WTC11 (cell line): ENCODE data around the gene BCAS3. TPM values are rescaled to one million over a fixed set of nuclear protein-coding genes. Genes with fewer than 3 reads are reported as not detected.

ENCODE experiments used
- ATAC-seq: fragments of 200-7000 bp; cut with Tn5 transposase; 2 replicates; pipeline ENCODE4 v1.10.0; 2021; ENCODE audit warnings: mild to moderate bottlenecking, moderate library complexity
- CTCF ChIA-PET: fragments of 300-600 bp; sonication (Branson Sonifier 250); formaldehyde crosslinking; loops from one replicate; lab custom pipeline; 2021; ENCODE audit warnings: antibody characterized with exemption; lab: Charles Lee
- POLR2A ChIA-PET: fragments of 350-600 bp; sonication (Branson Sonifier 250); formaldehyde crosslinking; loops from one replicate; lab custom pipeline; 2021; ENCODE audit warnings: antibody characterized with exemption; lab: Charles Lee
- DNase-seq: peaks from one replicate; pipeline ENCODE4 v3.0.0; 2021; ENCODE audit warnings: low spot score
- H3K27ac Mint-ChIP-seq: 2 replicates; pipeline ENCODE4 v1.8.0; 2021; ENCODE audit warnings: mixed read lengths
- H3K27me3 Mint-ChIP-seq: 2 replicates; pipeline ENCODE4 v1.8.0; 2021; ENCODE audit warnings: low read depth, mild to moderate bottlenecking, moderate library complexity, mixed read lengths
- H3K36me3 Mint-ChIP-seq: 2 replicates; pipeline ENCODE4 v1.8.0; 2021; ENCODE audit warnings: mixed read lengths
- H3K4me1 Mint-ChIP-seq: 2 replicates; pipeline ENCODE4 v1.8.0; 2022; ENCODE audit warnings: mixed read lengths
- H3K4me3 Mint-ChIP-seq: 2 replicates; pipeline ENCODE4 v1.8.0; 2021; ENCODE audit warnings: mild to moderate bottlenecking, moderate library complexity, mixed read lengths
- H3K9me3 Mint-ChIP-seq: 2 replicates; pipeline ENCODE4 v1.8.0; 2021; ENCODE audit warnings: mixed read lengths
- AR ChIP-seq: fragments of 250-450 bp; sonication (Bioruptor Pico); IDR thresholded peaks from 2 replicates; pipeline ENCODE4 v1.9.0; 2021; ENCODE audit warnings: mild to moderate bottlenecking
- FOXP4 ChIP-seq: sonication (generic); formaldehyde crosslinking; IDR thresholded peaks from 2 replicates; pipeline ENCODE4 v1.8.0; 2022; ENCODE audit warnings: mild to moderate bottlenecking, missing genetic modification reagents
- IRF1 ChIP-seq: sonication (generic); formaldehyde crosslinking; IDR thresholded peaks from 2 replicates; pipeline ENCODE4 v1.8.0; 2023; ENCODE audit warnings: missing genetic modification reagents
- JAZF1 ChIP-seq: fragments of 250-450 bp; sonication (Bioruptor Pico); IDR thresholded peaks from 2 replicates; pipeline ENCODE4 v1.9.0; 2021; ENCODE audit warnings: moderate library complexity, mild to moderate bottlenecking, inconsistent platforms
- MYBL2 ChIP-seq: sonication (generic); formaldehyde crosslinking; IDR thresholded peaks from 2 replicates; pipeline ENCODE4 v1.8.1; 2023; ENCODE audit warnings: mild to moderate bottlenecking, moderate library complexity, missing genetic modification reagents
- TEAD4 ChIP-seq: sonication (generic); formaldehyde crosslinking; IDR thresholded peaks from 2 replicates; pipeline ENCODE4 v1.8.0; 2022; ENCODE audit warnings: mild to moderate bottlenecking, missing genetic modification reagents
- ZNF396 ChIP-seq: fragments of 250-450 bp; sonication (Bioruptor Pico); IDR thresholded peaks from 2 replicates; pipeline ENCODE4 v1.8.0; 2021; ENCODE audit warnings: mild to moderate bottlenecking, moderate library complexity, borderline replicate concordance
- ZNF416 ChIP-seq: fragments of 250-450 bp; sonication (Bioruptor Pico); IDR thresholded peaks from 2 replicates; pipeline ENCODE4 v1.9.0; 2021; ENCODE audit warnings: mild to moderate bottlenecking, inconsistent platforms
- ZNF423 ChIP-seq: fragments of 250-450 bp; sonication (Bioruptor Pico); IDR thresholded peaks from 2 replicates; pipeline ENCODE4 v2.1.2; 2022; ENCODE audit warnings: mild to moderate bottlenecking, moderate library complexity
- ZNF425 ChIP-seq: fragments of 250-450 bp; sonication (Bioruptor Pico); conservative IDR thresholded peaks from 2 replicates; pipeline ENCODE4 v1.9.0; 2021; ENCODE audit warnings: mild to moderate bottlenecking
- total RNA-seq: library from RNA; stranded (reverse); gene quantifications from 3 replicates; pipeline ENCODE4 v1.2.3, GENCODE V29; 2021
- TF ChIP-seq, protein P1 (sequence below): sonication (generic); formaldehyde crosslinking; IDR thresholded peaks from 2 replicates; pipeline ENCODE4 v1.8.1; 2023; ENCODE audit warnings: mild to moderate bottlenecking, missing genetic modification reagents
- TF ChIP-seq, protein P2 (sequence below): sonication (generic); formaldehyde crosslinking; IDR thresholded peaks from 2 replicates; pipeline ENCODE4 v1.8.1; 2022; ENCODE audit warnings: mild to moderate bottlenecking, moderate library complexity, missing genetic modification reagents
- TF ChIP-seq, protein P3 (sequence below): fragments of 250-450 bp; sonication (Bioruptor Pico); IDR thresholded peaks from 2 replicates; pipeline ENCODE4 v2.1.2; 2022; ENCODE audit warnings: mild to moderate bottlenecking, moderate library complexity
- TF ChIP-seq, protein P4 (sequence below): sonication (generic); formaldehyde crosslinking; IDR thresholded peaks from 2 replicates; pipeline ENCODE4 v1.8.1; 2023; ENCODE audit warnings: mild to moderate bottlenecking, moderate library complexity, missing genetic modification reagents
- TF ChIP-seq, protein P5 (sequence below): sonication (generic); formaldehyde crosslinking; IDR thresholded peaks from 2 replicates; pipeline ENCODE4 v1.8.0; 2023; ENCODE audit warnings: missing genetic modification reagents, mild to moderate bottlenecking, borderline replicate concordance

BCAS3 gene
- total RNA-seq, 1 experiment from 2014 or later = 15.5 TPM

GRCh38 chr17:61249649-61250299, 572.1 kb downstream of the BCAS3 start (continued):
- TF ChIP-seq, protein P1, sequence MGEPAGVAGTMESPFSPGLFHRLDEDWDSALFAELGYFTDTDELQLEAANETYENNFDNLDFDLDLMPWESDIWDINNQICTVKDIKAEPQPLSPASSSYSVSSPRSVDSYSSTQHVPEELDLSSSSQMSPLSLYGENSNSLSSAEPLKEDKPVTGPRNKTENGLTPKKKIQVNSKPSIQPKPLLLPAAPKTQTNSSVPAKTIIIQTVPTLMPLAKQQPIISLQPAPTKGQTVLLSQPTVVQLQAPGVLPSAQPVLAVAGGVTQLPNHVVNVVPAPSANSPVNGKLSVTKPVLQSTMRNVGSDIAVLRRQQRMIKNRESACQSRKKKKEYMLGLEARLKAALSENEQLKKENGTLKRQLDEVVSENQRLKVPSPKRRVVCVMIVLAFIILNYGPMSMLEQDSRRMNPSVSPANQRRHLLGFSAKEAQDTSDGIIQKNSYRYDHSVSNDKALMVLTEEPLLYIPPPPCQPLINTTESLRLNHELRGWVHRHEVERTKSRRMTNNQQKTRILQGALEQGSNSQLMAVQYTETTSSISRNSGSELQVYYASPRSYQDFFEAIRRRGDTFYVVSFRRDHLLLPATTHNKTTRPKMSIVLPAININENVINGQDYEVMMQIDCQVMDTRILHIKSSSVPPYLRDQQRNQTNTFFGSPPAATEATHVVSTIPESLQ (CRISPR knock-in tag) = no peak
- TF ChIP-seq, protein P2, sequence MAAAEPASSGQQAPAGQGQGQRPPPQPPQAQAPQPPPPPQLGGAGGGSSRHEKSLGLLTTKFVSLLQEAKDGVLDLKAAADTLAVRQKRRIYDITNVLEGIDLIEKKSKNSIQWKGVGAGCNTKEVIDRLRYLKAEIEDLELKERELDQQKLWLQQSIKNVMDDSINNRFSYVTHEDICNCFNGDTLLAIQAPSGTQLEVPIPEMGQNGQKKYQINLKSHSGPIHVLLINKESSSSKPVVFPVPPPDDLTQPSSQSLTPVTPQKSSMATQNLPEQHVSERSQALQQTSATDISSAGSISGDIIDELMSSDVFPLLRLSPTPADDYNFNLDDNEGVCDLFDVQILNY = no peak
- TF ChIP-seq ZNF423 = no peak
- no peak for TF ChIP-seq ZNF396 (CRISPR knock-in tag)
- no peak for TF ChIP-seq TEAD4 (CRISPR knock-in tag)
- no peak for TF ChIP-seq JAZF1 (CRISPR knock-in tag)
- TF ChIP-seq FOXP4 = no peak
- no peak for TF ChIP-seq MYBL2 (CRISPR knock-in tag)
- TF ChIP-seq, protein P3, sequence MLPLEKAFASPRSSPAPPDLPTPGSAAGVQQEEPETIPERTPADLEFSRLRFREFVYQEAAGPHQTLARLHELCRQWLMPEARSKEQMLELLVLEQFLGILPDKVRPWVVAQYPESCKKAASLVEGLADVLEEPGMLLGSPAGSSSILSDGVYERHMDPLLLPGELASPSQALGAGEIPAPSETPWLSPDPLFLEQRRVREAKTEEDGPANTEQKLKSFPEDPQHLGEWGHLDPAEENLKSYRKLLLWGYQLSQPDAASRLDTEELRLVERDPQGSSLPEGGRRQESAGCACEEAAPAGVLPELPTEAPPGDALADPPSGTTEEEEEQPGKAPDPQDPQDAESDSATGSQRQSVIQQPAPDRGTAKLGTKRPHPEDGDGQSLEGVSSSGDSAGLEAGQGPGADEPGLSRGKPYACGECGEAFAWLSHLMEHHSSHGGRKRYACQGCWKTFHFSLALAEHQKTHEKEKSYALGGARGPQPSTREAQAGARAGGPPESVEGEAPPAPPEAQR (CRISPR knock-in tag) = no peak
- TF ChIP-seq ZNF416 = no peak

- POLR2A ChIA-PET = no interaction called here
- H3K4me1 Mint-ChIP-seq = peaks cover 59% of the 10 kb centered on the region
- DNase-seq = no peak
- 0 out of 2 replicates have a peak overlapping the region, but pooled peaks have one; percentile 21 for H3K27ac Mint-ChIP-seq
- CTCF ChIA-PET = no interaction called here
- no peak overlapping the region for H3K4me3 Mint-ChIP-seq
- no peaks in the 10 kb centered on the region for H3K36me3 Mint-ChIP-seq
- ATAC-seq = no peak
- no peaks in the 10 kb centered on the region for H3K9me3 Mint-ChIP-seq
- no peaks in the 10 kb centered on the region for H3K27me3 Mint-ChIP-seq
- TF ChIP-seq, protein P4, sequence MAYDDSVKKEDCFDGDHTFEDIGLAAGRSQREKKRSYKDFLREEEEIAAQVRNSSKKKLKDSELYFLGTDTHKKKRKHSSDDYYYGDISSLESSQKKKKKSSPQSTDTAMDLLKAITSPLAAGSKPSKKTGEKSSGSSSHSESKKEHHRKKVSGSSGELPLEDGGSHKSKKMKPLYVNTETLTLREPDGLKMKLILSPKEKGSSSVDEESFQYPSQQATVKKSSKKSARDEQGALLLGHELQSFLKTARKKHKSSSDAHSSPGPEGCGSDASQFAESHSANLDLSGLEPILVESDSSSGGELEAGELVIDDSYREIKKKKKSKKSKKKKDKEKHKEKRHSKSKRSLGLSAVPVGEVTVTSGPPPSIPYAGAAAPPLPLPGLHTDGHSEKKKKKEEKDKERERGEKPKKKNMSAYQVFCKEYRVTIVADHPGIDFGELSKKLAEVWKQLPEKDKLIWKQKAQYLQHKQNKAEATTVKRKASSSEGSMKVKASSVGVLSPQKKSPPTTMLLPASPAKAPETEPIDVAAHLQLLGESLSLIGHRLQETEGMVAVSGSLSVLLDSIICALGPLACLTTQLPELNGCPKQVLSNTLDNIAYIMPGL (CRISPR knock-in tag) = no peak
- TF ChIP-seq ZNF425 (no peak), IRF1 (CRISPR knock-in tag) (no peak), AR (CRISPR knock-in tag) (no peak)
- TF ChIP-seq, protein P5, sequence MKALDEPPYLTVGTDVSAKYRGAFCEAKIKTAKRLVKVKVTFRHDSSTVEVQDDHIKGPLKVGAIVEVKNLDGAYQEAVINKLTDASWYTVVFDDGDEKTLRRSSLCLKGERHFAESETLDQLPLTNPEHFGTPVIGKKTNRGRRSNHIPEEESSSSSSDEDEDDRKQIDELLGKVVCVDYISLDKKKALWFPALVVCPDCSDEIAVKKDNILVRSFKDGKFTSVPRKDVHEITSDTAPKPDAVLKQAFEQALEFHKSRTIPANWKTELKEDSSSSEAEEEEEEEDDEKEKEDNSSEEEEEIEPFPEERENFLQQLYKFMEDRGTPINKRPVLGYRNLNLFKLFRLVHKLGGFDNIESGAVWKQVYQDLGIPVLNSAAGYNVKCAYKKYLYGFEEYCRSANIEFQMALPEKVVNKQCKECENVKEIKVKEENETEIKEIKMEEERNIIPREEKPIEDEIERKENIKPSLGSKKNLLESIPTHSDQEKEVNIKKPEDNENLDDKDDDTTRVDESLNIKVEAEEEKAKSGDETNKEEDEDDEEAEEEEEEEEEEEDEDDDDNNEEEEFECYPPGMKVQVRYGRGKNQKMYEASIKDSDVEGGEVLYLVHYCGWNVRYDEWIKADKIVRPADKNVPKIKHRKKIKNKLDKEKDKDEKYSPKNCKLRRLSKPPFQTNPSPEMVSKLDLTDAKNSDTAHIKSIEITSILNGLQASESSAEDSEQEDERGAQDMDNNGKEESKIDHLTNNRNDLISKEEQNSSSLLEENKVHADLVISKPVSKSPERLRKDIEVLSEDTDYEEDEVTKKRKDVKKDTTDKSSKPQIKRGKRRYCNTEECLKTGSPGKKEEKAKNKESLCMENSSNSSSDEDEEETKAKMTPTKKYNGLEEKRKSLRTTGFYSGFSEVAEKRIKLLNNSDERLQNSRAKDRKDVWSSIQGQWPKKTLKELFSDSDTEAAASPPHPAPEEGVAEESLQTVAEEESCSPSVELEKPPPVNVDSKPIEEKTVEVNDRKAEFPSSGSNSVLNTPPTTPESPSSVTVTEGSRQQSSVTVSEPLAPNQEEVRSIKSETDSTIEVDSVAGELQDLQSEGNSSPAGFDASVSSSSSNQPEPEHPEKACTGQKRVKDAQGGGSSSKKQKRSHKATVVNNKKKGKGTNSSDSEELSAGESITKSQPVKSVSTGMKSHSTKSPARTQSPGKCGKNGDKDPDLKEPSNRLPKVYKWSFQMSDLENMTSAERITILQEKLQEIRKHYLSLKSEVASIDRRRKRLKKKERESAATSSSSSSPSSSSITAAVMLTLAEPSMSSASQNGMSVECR (CRISPR knock-in tag) = no peak
Measured at GRCh38 chr17:61250335-61250890, 572.8 kb downstream of the BCAS3 start.
